A549 (cell line): Measurements from ENCODE around the gene PCED1B.

Experiments
- BHLHE40 ChIP-seq: IDR thresholded peaks from 2 replicates; pipeline ENCODE4 v1.6.1; 2012; ENCODE audit warnings: low read depth, low read length, inconsistent platforms
- CTCF ChIP-seq: fragments of >200 bp; sonication (Bioruptor Twin); formaldehyde crosslinking; IDR thresholded peaks from 3 replicates; pipeline ENCODE4 v1.5.1; 2016
- EP300 ChIP-seq, 2 experiments: fragments of >200 bp; sonication (Bioruptor Twin); formaldehyde crosslinking; IDR thresholded peaks; 2 replicates in 1 of 2; 3 replicates in 1 of 2; pipeline ENCODE4 v1.6.1; 2016 to 2017
- ESRRA ChIP-seq: fragments of 150-350 bp; IDR thresholded peaks from 2 replicates; pipeline ENCODE4 v1.6.1; 2014; ENCODE audit warnings: mild to moderate bottlenecking, low read length, borderline replicate concordance
- HDAC2 ChIP-seq: fragments of 200-600 bp; sonication (generic); IDR thresholded peaks from 2 replicates; pipeline ENCODE4 v1.6.1; 2016
- JUN ChIP-seq, 2 experiments: fragments of >200 bp; sonication (Bioruptor Twin); formaldehyde crosslinking; IDR thresholded peaks; 2 replicates in 1 of 2; 3 replicates in 1 of 2; pipeline ENCODE4 v1.6.1; 2016 to 2017
- MAX ChIP-seq: IDR thresholded peaks from 2 replicates; pipeline ENCODE4 v1.6.1; 2012
- NR3C1 ChIP-seq: fragments of >200 bp; sonication (Bioruptor Twin); formaldehyde crosslinking; IDR thresholded peaks from 3 replicates; pipeline ENCODE4 v1.6.1; 2017
- PHF8 ChIP-seq: fragments of 200-600 bp; sonication (generic); IDR thresholded peaks from 2 replicates; pipeline ENCODE4 v1.6.1; 2016; ENCODE audit warnings: low read depth, mild to moderate bottlenecking, antibody characterized with exemption, moderate library complexity, borderline replicate concordance
- RAD21 ChIP-seq, 2 experiments: fragments of >200 bp in 1 of 2; sonication (Bioruptor Twin) in 1 of 2; formaldehyde crosslinking in 1 of 2; IDR thresholded peaks in 1 of 2; conservative IDR thresholded peaks in 1 of 2; 2 replicates in 1 of 2; 3 replicates in 1 of 2; pipeline ENCODE4 v1.6.1; 2012 to 2018; ENCODE audit warnings: inconsistent platforms in 1 of 2
- RCOR1 ChIP-seq: fragments of 150-350 bp; IDR thresholded peaks from 2 replicates; pipeline ENCODE4 v1.6.1; 2014; ENCODE audit warnings: antibody characterized with exemption, low read length, low read depth
- ZFP36 ChIP-seq: fragments of 450-650 bp; IDR thresholded peaks from 2 replicates; pipeline ENCODE4 v1.6.1; 2014; ENCODE audit warnings: borderline replicate concordance; ENCODE audit not compliant: partially characterized antibody
- ZNF302 ChIP-seq: fragments of 250-450 bp; sonication (Bioruptor Pico); IDR thresholded peaks from 2 replicates; pipeline ENCODE4 v1.9.0; 2021; ENCODE audit warnings: inconsistent platforms, mild to moderate bottlenecking, moderate library complexity

GRCh38 chr12:47091009-47091408, 11.6 kb downstream of the PCED1B start:
- TF ChIP-seq MAX, result no peak
- TF ChIP-seq CTCF, result no peak
- TF ChIP-seq EP300 (IDR thresholded peaks at IDR 0.05), result no peak
- TF ChIP-seq HDAC2, result 0 out of 2 replicates have a peak, but pooled peaks have one; percentile 81
- no peak for TF ChIP-seq PHF8
- no peak for TF ChIP-seq RCOR1
- no peak for TF ChIP-seq NR3C1
- TF ChIP-seq ESRRA, result no peak
- TF ChIP-seq BHLHE40, result no peak
- TF ChIP-seq RAD21 (conservative IDR thresholded peaks at IDR 0.05 in 1 of 2, IDR thresholded peaks at IDR 0.05 in 1 of 2), result no peak
- no peak for TF ChIP-seq JUN (IDR thresholded peaks at IDR 0.05)
- no peak for TF ChIP-seq ZNF302 (CRISPR knock-in tag)
- peak; percentile 88 for TF ChIP-seq ZFP36
